Measurements from ENCODE around the gene HSD3B7.
"Not testable (repeated sequence)": the region's sequence is repeated elsewhere in the genome, so short reads cannot be mapped to it uniquely, and the experiment has no call there.

The HSD3B7 gene

GRCh38 chr16:31002250-31002700 lies 17.3 kb downstream of the HSD3B7 start:
- DNase-seq: no peak

GRCh38 chr16:31002862-31003341 lies 17.9 kb downstream of the HSD3B7 start:
- no peak for DNase-seq

GRCh38 chr16:31003744-31004143 lies 18.7 kb downstream of the HSD3B7 start:
- DNase-seq: no peak

GRCh38 chr16:31004658-31005057 lies 19.7 kb downstream of the HSD3B7 start:
- no peak for DNase-seq

- no peak for DNase-seq
Measured at GRCh38 chr16:31005350-31006085, 20.5 kb downstream of the HSD3B7 start.

- no peak for DNase-seq
Measured at GRCh38 chr16:31006086-31006385, 21.0 kb downstream of the HSD3B7 start.

GRCh38 chr16:31006589-31006988 lies 21.6 kb downstream of the HSD3B7 start:
- no peak for DNase-seq

- DNase-seq: no peak
Measured at GRCh38 chr16:31007684-31008083, 22.7 kb downstream of the HSD3B7 start.

GRCh38 chr16:31008149-31008548 lies 23.1 kb downstream of the HSD3B7 start:
- DNase-seq: no peak

- no peak for DNase-seq
Measured at GRCh38 chr16:31008551-31008950, 23.5 kb downstream of the HSD3B7 start.

GRCh38 chr16:31009120-31009519 lies 24.1 kb downstream of the HSD3B7 start:
- no peak for DNase-seq

- DNase-seq: no peak
Measured at GRCh38 chr16:31009894-31010584, 25.0 kb downstream of the HSD3B7 start.

- DNase-seq: peak; percentile 72
Measured at GRCh38 chr16:31010585-31011325, 25.7 kb downstream of the HSD3B7 start, which contains the start of gene STX1B. STX1B (minus strand) TSS chr16:31010638; CDS start chr16:31010396, 242 bp downstream.

- not testable (repeated sequence) for DNase-seq
Measured at GRCh38 chr16:31011815-31012214, 26.8 kb downstream of the HSD3B7 start.

GRCh38 chr16:31013292-31013691 lies 28.3 kb downstream of the HSD3B7 start:
- DNase-seq: not testable (repeated sequence)

GRCh38 chr16:31016018-31016417 lies 31.0 kb downstream of the HSD3B7 start:
- no peak for DNase-seq

GRCh38 chr16:31017756-31018155 lies 32.7 kb downstream of the HSD3B7 start:
- DNase-seq: not testable (repeated sequence)

- no peak for DNase-seq
Measured at GRCh38 chr16:31020536-31020935, 35.5 kb downstream of the HSD3B7 start.

GRCh38 chr16:31022544-31023251 lies 37.7 kb downstream of the HSD3B7 start:
- no peak for DNase-seq

GRCh38 chr16:31023252-31023602 lies 38.2 kb downstream of the HSD3B7 start:
- no peak for DNase-seq

- DNase-seq: no peak
Measured at GRCh38 chr16:31023627-31024226, 38.7 kb downstream of the HSD3B7 start.

- DNase-seq: no peak
Measured at GRCh38 chr16:31025339-31025738, 40.3 kb downstream of the HSD3B7 start.

GRCh38 chr16:31029272-31029671 lies 44.3 kb downstream of the HSD3B7 start:
- DNase-seq: no peak

Measured in activated naive CD4-positive, alpha-beta T cell treated with anti-CD3 and anti-CD28 coated beads, Interleukin-2, amount 50 U/mL, for 16 hours (primary cell).